GM23248 (cell line): Measurements from ENCODE around the gene CD96. TPM values are rescaled to one million over a fixed set of nuclear protein-coding genes. Genes with fewer than 3 reads are reported as not detected.

Source experiments
- DNase-seq: peaks from one replicate; pipeline ENCODE4 v3.0.0-alpha.2; 2015
- H2AFZ ChIP-seq: fragments of 200-600 bp; sonication (generic); 2 replicates; pipeline ENCODE4 v1.6.1; 2016; ENCODE audit warnings: antibody characterized with exemption
- H3F3A ChIP-seq: fragments of 200-600 bp; sonication (generic); 2 replicates; pipeline ENCODE4 v1.6.1; 2016; ENCODE audit warnings: mild to moderate bottlenecking, antibody characterized with exemption, mixed run types; ENCODE audit not compliant: insufficient read depth
- H3K27ac ChIP-seq: fragments of 200-600 bp; sonication (generic); 2 replicates; pipeline ENCODE4 v1.5.1; 2016; ENCODE audit warnings: mild to moderate bottlenecking
- H3K27me3 ChIP-seq: fragments of 200-600 bp; sonication (generic); replicated peaks from 2 replicates; pipeline ENCODE4 v1.6.1; 2016; ENCODE audit warnings: mild to moderate bottlenecking; ENCODE audit not compliant: insufficient read depth
- H3K36me3 ChIP-seq: fragments of 200-600 bp; sonication (generic); 2 replicates; pipeline ENCODE4 v1.6.1; 2016; ENCODE audit warnings: low read depth, mild to moderate bottlenecking
- H3K4me1 ChIP-seq: fragments of 200-600 bp; sonication (generic); 2 replicates; pipeline ENCODE4 v1.6.1; 2016; ENCODE audit warnings: mild to moderate bottlenecking; ENCODE audit not compliant: insufficient read depth
- H3K4me2 ChIP-seq: fragments of 200-600 bp; sonication (generic); one replicate; pipeline ENCODE4 v1.6.1; 2016; ENCODE audit warnings: mild to moderate bottlenecking; ENCODE audit not compliant: unreplicated experiment
- H3K4me3 ChIP-seq: fragments of 200-600 bp; sonication (generic); 2 replicates; pipeline ENCODE4 v1.5.1; 2016; ENCODE audit warnings: mild to moderate bottlenecking
- H3K79me2 ChIP-seq: fragments of 200-600 bp; sonication (generic); 2 replicates; pipeline ENCODE4 v1.6.1; 2016; ENCODE audit warnings: mild to moderate bottlenecking; ENCODE audit not compliant: insufficient read depth
- H3K9ac ChIP-seq: fragments of 200-600 bp; sonication (generic); 2 replicates; pipeline ENCODE4 v1.6.1; 2016; ENCODE audit warnings: mild to moderate bottlenecking
- H3K9me2 ChIP-seq: fragments of 200-600 bp; sonication (generic); 2 replicates; pipeline ENCODE4 v1.6.1; 2016; ENCODE audit warnings: mixed run types, mild to moderate bottlenecking, moderate library complexity; ENCODE audit not compliant: insufficient read depth
- H3K9me3 ChIP-seq: fragments of 200-600 bp; sonication (generic); one replicate; pipeline ENCODE4 v1.6.1; 2017; ENCODE audit warnings: low read depth
- H4K20me1 ChIP-seq: fragments of 200-600 bp; sonication (generic); 2 replicates; pipeline ENCODE4 v1.6.0; 2016; ENCODE audit not compliant: insufficient read depth
- EZH2 ChIP-seq: fragments of 200-600 bp; sonication (generic); IDR thresholded peaks from 2 replicates; pipeline ENCODE4 v1.6.1; 2018; ENCODE audit warnings: antibody characterized with exemption, mild to moderate bottlenecking; ENCODE audit not compliant: insufficient read depth, poor library complexity, severe bottlenecking
- EZH2phosphoT487 ChIP-seq: fragments of 200-600 bp; sonication (generic); IDR thresholded peaks from 2 replicates; pipeline ENCODE4 v1.6.1; 2018; ENCODE audit warnings: antibody characterized with exemption, moderate library complexity, mild to moderate bottlenecking, low read depth; ENCODE audit not compliant: insufficient read depth
- WGBS, 2 experiments: methylation state at CpG; one replicate each; pipeline ENCODE4 v1.1.6; 2015 to 2017; ENCODE audit warnings: low lambda C conversion rate in 2 of 2, low coverage in 1 of 2; ENCODE audit errors: missing lambda C conversion rate in 2 of 2; 5-methylcytosine and 5-hydroxymethylcytosine counted together
- in situ Hi-C: fragments of 300-500 bp; cut with MboI; formaldehyde crosslinking; loops from 2 replicates; pipeline ENCODE4 v1.15.0; 2020
- polyA plus RNA-seq: library from polyadenylated mRNA; unstranded; fragments of >200 nt; fragmentation: Nextera tagmentation; extraction: Ambion mirVana; gene quantifications from 2 replicates; pipeline ENCODE4 v1.2.1, GENCODE V29; 2016
- total RNA-seq: library from RNA; depleted of rRNA; stranded (reverse); fragments of >200 nt; shearing (Covaris generic); gene quantifications from 2 replicates; pipeline ENCODE4 v1.2.3, GENCODE V29; 2014

CD96 gene
- total and polyA plus RNA-seq, 2 experiments from 2014 or later = not detected

DNA sequence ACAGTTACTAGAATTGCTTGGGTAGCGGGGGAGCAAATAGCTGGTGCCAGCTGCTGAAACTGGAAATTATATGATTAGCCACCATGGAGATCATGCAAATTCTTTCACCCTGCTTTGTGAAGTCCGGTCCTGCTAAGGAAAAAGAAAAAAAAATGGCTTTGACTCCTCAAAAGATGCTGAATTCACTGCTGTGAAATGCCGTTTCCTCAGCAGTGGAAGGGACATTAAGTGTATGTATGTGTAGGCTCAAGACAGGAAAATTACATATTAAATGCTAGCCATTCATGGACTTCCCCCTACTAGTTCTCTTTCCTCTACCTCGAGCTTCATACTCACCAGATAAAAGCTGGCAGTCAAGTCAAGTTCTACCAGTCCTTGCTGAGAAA is 135.0 kb downstream of the CD96 start:
- Histone ChIP-seq H3K4me3 (no peak overlapping the region), H3K36me3 (no peaks in the 10 kb centered on the region), H3K27ac (no peak overlapping the region)

GRCh38 chr3:111681661-111682426 is 139.8 kb downstream of the CD96 start:
- Histone ChIP-seq H3K9ac (no peak overlapping the region), H3K4me3 (no peak overlapping the region), H3F3A (no peaks in the 10 kb centered on the region), H3K4me1 (no peaks in the 10 kb centered on the region; the same call in 1 of the 2 replicates), H3K79me2 (no peaks in the 10 kb centered on the region), H4K20me1 (no peaks in the 10 kb centered on the region), H2AFZ (no peak overlapping the region), H3K27ac (no peak overlapping the region), H3K4me2 (no peak overlapping the region), H3K27me3 (no peaks in the 10 kb centered on the region), H3K9me2 (no peaks in the 10 kb centered on the region), H3K36me3 (no peaks in the 10 kb centered on the region), H3K9me3 (no peaks in the 10 kb centered on the region)
- TF ChIP-seq EZH2 (no peak), EZH2phosphoT487 (no peak)
- WGBS, 2 experiments = 77 to 78% methylated on average over 7 of the region's 7 CpGs
- no peak for DNase-seq
- in situ Hi-C loops = no loop called here

More for the DNA sequence above, 135.0 kb downstream of the CD96 start:
- no peak for TF ChIP-seq EZH2phosphoT487
- no peak for TF ChIP-seq EZH2
- Histone ChIP-seq H3K9ac (no peak overlapping the region), H3K4me2 (no peak overlapping the region), H3K9me2 (no peaks in the 10 kb centered on the region), H4K20me1 (no peaks in the 10 kb centered on the region), H2AFZ (no peak overlapping the region), H3K79me2 (no peaks in the 10 kb centered on the region), H3K4me1 (no peaks in the 10 kb centered on the region; the same call in 1 of the 2 replicates), H3F3A (peaks cover 3% of the 10 kb centered on the region; the same call in 1 of the 2 replicates), H3K9me3 (no peaks in the 10 kb centered on the region), H3K27me3 (no peaks in the 10 kb centered on the region)
- WGBS, 2 experiments = 88 to 94% methylated on average over 4 of the region's 4 CpGs
- in situ Hi-C loops = no loop called here
- DNase-seq = no peak

DNA sequence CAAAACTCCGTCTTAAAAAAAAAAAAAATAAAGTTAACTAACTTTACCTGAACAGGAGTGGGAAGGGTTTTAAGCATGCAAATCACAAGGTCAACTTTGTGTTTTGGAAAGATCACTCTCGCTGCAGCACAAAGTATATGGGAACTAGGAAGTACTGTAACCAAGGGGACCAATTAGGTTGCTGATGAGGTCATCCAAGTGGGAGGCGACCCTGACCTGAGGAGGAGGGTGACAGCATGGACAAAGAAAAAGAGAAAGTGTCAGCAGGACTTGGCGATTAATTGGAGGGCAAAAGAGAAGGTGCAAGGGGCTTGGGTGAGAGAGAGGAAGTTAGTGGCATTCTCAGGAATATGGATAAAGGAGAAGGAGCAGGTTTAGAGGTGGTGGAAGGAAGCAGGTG is 142.6 kb downstream of the CD96 start:
- Histone ChIP-seq H2AFZ (no peak overlapping the region), H3K27me3 (no peaks in the 10 kb centered on the region), H3K9me2 (no peaks in the 10 kb centered on the region), H3K4me2 (no peak overlapping the region), H4K20me1 (no peaks in the 10 kb centered on the region), H3K36me3 (no peaks in the 10 kb centered on the region), H3K9ac (no peak overlapping the region), H3K4me3 (no peak overlapping the region), H3K4me1 (no peaks in the 10 kb centered on the region; the same call in 1 of the 2 replicates), H3K27ac (no peak overlapping the region), H3K9me3 (no peaks in the 10 kb centered on the region), H3K79me2 (no peaks in the 10 kb centered on the region), H3F3A (no peaks in the 10 kb centered on the region)
- DNase-seq = no peak
- in situ Hi-C loops = no loop called here
- TF ChIP-seq EZH2 = no peak
- TF ChIP-seq EZH2phosphoT487 = no peak
- 80 to 81% methylated on average over 4 of the region's 4 CpGs for WGBS, 2 experiments

GRCh38 chr3:111688190-111688800 is 146.3 kb downstream of the CD96 start:
- in situ Hi-C loops = no loop called here
- WGBS, 2 experiments = 92 to 96% methylated on average over 2 of the region's 2 CpGs
- H2AFZ ChIP-seq = no peak overlapping the region

More at GRCh38 chr3:111688190-111688800, 146.3 kb downstream of the CD96 start:
- no peak overlapping the region for H3K4me2 ChIP-seq
- H3K27me3 ChIP-seq = no peaks in the 10 kb centered on the region
- DNase-seq = no peak
- TF ChIP-seq EZH2 (no peak), EZH2phosphoT487 (no peak)
- no peak overlapping the region for H3K27ac ChIP-seq
- H3F3A ChIP-seq = peaks cover 7% of the 10 kb centered on the region; the same call in 1 of the 2 replicates
- H3K4me1 ChIP-seq = peaks cover 15% of the 10 kb centered on the region
- no peaks in the 10 kb centered on the region for H3K79me2 ChIP-seq
- no peaks in the 10 kb centered on the region for H3K9me2 ChIP-seq
- H3K9ac ChIP-seq = no peak overlapping the region
- no peaks in the 10 kb centered on the region for H3K36me3 ChIP-seq
- no peak overlapping the region for H3K4me3 ChIP-seq
- no peaks in the 10 kb centered on the region for H4K20me1 ChIP-seq
- H3K9me3 ChIP-seq = no peaks in the 10 kb centered on the region
